ENCODE measurements around the gene ELMOD3.
"Not testable (repeated sequence)": the region's sequence is repeated elsewhere in the genome, so short reads cannot be mapped to it uniquely, and the experiment has no call there.

ELMOD3 gene

DNA sequence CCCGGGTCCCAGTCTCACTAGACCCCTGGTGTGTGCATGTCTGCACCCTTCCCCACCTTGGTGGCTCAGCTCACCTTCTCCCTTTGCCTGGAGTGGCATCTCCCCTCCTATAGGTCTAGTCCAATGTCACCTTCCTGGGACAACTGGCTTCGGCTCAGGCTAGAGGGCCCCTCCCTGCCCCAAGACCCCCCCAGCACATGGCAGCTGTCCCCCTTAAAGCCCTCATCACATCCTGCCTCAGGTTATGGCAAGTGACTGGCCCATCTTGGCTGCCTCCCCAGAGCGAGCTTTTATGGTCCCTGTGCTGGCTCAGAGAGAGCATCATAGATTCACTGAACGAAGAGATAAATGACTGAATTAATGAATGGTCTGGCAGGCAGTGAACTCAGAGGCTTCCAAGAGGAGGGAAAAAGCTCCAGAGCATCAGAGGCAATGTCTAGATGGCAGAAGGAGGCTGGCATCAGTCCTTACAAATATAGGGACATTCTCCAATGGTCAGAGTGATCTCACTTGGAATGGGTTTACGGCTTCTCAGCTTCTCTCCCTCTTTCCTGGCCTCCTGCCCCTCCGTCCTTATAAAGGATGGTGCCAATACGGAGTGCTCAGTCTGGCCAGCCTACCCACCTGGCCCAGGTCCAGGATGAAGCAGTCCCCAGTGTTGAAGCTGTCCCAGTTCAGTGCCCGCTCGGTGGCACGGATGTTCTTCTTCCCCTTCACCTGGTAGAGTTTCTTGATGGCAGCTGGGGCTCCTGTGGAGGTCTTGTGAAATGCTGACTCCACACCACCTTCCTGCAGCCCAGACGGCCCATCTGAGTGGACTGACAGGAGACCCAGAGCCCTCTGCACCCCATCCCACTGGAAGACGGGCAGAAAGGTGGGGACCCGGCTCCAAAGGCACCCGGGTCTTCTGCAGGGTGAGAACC lies 46.2 kb downstream of the ELMOD3 start:
- FAIRE-seq (no peak), DNase-seq (ENCODE audit: low spot score) (no peak)

GRCh38 chr2:85401464-85401805 lies 46.9 kb downstream of the ELMOD3 start:
- FAIRE-seq (no peak), DNase-seq (ENCODE audit: low spot score) (no peak)

DNA sequence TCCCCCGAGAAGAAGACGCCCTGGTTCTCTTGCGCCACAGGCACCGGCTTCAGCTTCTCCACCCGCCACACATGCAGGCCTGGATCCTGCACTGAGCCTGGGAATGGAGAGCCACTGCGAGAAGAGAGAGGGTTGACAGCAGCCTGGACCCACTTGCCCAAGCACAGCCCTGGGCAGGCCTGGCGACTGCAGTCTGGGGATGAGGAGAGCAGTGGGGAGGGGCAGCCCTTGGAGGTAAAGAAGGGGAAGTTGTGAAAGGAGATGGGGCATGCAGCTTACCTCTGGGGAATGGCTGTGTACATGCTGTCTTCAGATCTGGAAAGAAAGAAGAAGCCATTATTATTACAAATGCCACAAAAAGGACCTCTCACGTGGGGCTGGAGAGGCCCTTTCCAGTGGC lies 47.3 kb downstream of the ELMOD3 start:
- DNase-seq (ENCODE audit: low spot score) (no peak), FAIRE-seq (no peak)

DNA sequence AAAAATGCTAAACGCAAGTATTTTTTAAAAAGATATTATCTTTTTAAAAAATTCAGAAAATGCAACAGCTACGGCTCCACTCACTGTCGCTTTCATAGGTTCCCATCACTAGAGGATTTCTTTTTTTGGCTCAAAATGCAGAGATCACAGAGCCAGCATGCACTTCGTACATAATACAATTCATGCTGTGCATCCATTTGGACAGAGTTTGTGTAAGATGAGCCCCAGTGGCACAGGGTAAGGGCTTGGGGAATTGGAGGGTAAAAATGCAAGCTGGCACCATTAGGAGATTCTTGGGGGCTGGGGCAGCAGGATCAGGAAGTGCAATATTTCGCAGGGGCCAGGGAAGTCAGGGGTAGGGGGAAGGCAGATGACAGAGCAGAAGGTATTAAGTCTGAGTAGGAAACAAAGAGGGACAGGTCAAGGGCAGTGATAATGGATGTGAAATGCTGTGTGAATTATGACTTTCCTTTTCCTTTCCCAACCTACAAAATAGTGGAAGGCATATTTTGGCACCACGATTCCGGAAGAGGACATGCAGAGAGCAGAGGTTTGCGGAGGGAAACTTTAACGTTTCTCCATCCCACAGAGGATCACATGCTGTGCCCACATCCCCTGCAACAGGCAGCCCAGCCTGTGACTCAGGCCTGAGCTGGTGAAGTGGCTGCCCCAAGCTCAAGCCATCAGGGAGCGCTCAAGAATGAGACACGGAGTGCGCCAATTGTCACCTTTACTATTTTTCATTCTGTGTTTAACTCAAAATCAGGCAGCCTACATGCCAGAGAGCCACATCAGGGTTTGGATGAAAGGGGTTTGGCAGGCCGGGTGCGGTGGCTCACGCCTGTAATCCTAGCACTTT lies 50.9 kb downstream of the ELMOD3 start:
- no peak for FAIRE-seq

GRCh38 chr2:85409845-85410583 lies 55.4 kb downstream of the ELMOD3 start, which contains the start of gene CAPG:
CAPG (minus strand) TSS chr2:85410366; CDS start chr2:85402145, 8,221 bp downstream.
- DNase-seq (ENCODE audit: low spot score) (peak; percentile 52), FAIRE-seq (no peak)

More for the DNA sequence above, 50.9 kb downstream of the ELMOD3 start:
- DNase-seq (ENCODE audit: low spot score): peak; percentile 37

- peak; percentile 35 for DNase-seq (ENCODE audit: low spot score)
- FAIRE-seq: no peak
Measured at GRCh38 chr2:85410584-85411404, 56.2 kb downstream of the ELMOD3 start.

GRCh38 chr2:85411405-85411748 lies 56.8 kb downstream of the ELMOD3 start:
- DNase-seq (ENCODE audit: low spot score) (no peak), FAIRE-seq (no peak)

- FAIRE-seq: no peak
- DNase-seq (ENCODE audit: low spot score): peak; percentile 51
Measured at GRCh38 chr2:85413592-85414420, 59.2 kb downstream of the ELMOD3 start.

- not testable (repeated sequence) for DNase-seq (ENCODE audit: low spot score); FAIRE-seq
Measured at GRCh38 chr2:85414421-85414759, 59.8 kb downstream of the ELMOD3 start.

GRCh38 chr2:85414761-85415553 lies 60.4 kb downstream of the ELMOD3 start:
- FAIRE-seq: no peak
- DNase-seq (ENCODE audit: low spot score): no peak

- DNase-seq (ENCODE audit: low spot score) (no peak), FAIRE-seq (no peak)
Measured at GRCh38 chr2:85415980-85416650, 61.5 kb downstream of the ELMOD3 start.

DNA sequence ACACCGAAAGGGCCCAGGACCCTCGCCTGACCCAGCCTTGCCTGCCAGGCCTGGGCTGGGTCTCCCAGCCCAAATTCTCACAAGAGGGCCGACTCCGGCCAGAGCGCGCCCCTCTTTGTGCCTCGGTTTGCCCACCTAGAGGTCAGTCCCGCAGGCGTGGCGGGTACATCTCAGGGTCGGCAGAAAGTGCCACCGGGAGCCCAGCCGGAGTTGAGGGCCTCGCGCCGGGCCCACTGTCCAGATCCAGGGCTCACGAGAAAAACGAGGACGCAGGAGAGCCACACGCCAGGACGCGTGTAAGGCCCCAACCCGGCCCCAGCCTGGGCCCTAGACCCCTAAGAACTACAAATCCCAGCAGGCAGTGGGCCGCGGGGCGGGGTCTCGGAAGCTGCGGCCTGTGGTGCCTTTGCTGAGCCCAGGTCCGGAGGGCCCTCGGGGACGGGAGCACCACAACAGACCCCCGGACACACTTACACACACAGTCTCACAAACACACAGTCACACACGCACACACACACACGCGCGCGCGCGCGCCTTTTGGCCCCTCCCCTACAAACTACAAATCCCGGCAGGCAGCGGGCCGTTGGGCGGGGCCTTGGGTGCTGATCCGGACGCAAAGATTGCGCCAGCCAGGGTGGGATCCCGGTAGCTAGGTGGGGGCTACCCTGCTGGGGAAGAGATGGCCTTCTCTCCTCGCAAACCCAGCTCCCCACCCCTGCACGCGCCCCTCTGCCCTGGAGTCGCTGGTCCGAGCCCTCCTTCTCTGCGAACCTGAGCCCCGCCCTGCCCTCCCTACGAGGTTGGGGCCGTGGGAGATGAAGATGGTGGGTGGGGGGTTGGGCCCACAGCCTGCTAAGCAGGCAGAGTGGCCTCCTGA lies 63.8 kb downstream of the ELMOD3 start, which contains the start of gene SH2D6:
Gene SH2D6, plus strand, starts transcription at position 583 of the 877 bp plus-strand sequence. CDS start 10,752 bp downstream, outside the sequence.
- FAIRE-seq (no peak), DNase-seq (ENCODE audit: low spot score) (peak; percentile 92)

GRCh38 chr2:85419009-85419675 lies 64.6 kb downstream of the ELMOD3 start:
- DNase-seq (ENCODE audit: low spot score): no peak
- no peak for FAIRE-seq

- DNase-seq (ENCODE audit: low spot score): peak; percentile 89
- no peak for FAIRE-seq
Measured at GRCh38 chr2:85420536-85421259, 66.1 kb downstream of the ELMOD3 start.

- DNase-seq (ENCODE audit: low spot score): no peak
- no peak for FAIRE-seq
Measured at GRCh38 chr2:85421260-85422071, 66.9 kb downstream of the ELMOD3 start.
